Suprapubic skin (tissue), 4 donors: ENCODE measurements around the gene MAGI3. TPM values are rescaled to one million over a fixed set of nuclear protein-coding genes. Genes with fewer than 3 reads are reported as not detected.
"Not testable (repeated sequence)": the region's sequence is repeated elsewhere in the genome, so short reads cannot be mapped to it uniquely, and the experiment has no call there.

Source experiments
- DNase-seq, 2 donors: peaks; one replicate each; pipeline ENCODE4 v3.0.0-alpha.2; 2019; ENCODE audit warnings: low spot score in 2 of 2
- H3K27ac ChIP-seq: fragments of 200-600 bp; sonication (generic); one replicate; pipeline ENCODE4 v1.5.1; 2019
- H3K27me3 ChIP-seq: fragments of 200-600 bp; sonication (generic); one replicate; pipeline ENCODE4 v1.5.1; 2019
- H3K36me3 ChIP-seq: fragments of 200-600 bp; sonication (generic); one replicate; pipeline ENCODE4 v1.5.1; 2019
- H3K4me1 ChIP-seq: fragments of 200-600 bp; sonication (generic); one replicate; pipeline ENCODE4 v1.5.1; 2019
- H3K4me3 ChIP-seq: fragments of 200-600 bp; sonication (generic); one replicate; pipeline ENCODE4 v1.5.1; 2019; ENCODE audit warnings: mild to moderate bottlenecking
- H3K9me3 ChIP-seq: fragments of 200-600 bp; sonication (generic); one replicate; pipeline ENCODE4 v1.5.1; 2019
- CTCF ChIP-seq, 2 donors: fragments of 200-600 bp in 1 of 2; fragments of 450-650 bp in 1 of 2; sonication (generic) in 1 of 2; IDR thresholded peaks; one replicate each; pipeline ENCODE4 v1.5.1; 2016 to 2019; ENCODE audit warnings: antibody characterized with exemption in 2 of 2, mild to moderate bottlenecking in 1 of 2, moderate library complexity in 1 of 2
- EP300 ChIP-seq: sonication (generic); formaldehyde crosslinking; IDR thresholded peaks from one replicate; pipeline ENCODE4 v1.6.1; 2017; ENCODE audit warnings: antibody characterized with exemption
- POLR2A ChIP-seq, 2 donors: fragments of 450-650 bp; IDR thresholded peaks; one replicate each; pipeline ENCODE4 v1.6.1; 2017; ENCODE audit warnings: antibody characterized with exemption in 2 of 2, mild to moderate bottlenecking in 2 of 2, moderate library complexity in 2 of 2
- POLR2AphosphoS5 ChIP-seq, 3 donors: sonication (generic); formaldehyde crosslinking; IDR thresholded peaks; one replicate each; pipeline ENCODE4 v1.6.1; 2017; ENCODE audit warnings: antibody characterized with exemption in 3 of 3
- WGBS: methylation state at CpG from one replicate; pipeline ENCODE4 v1.1.5; 2018; 5-methylcytosine and 5-hydroxymethylcytosine counted together
- total RNA-seq, 4 donors: library from RNA; depleted of rRNA; stranded (reverse); fragments of >200 nt; gene quantifications; one replicate each; pipeline ENCODE4 v1.1.0, GENCODE V29; 2016

MAGI3 gene
- total RNA-seq, 4 donors from 2014 or later = 8.3 to 18.8 (median 10.7) TPM

- DNase-seq = no peak
- Histone ChIP-seq H3K27ac (no peak overlapping the region), H3K9me3 (no peaks in the 10 kb centered on the region), H3K4me1 (no peaks in the 10 kb centered on the region), H3K36me3 (peaks cover 24% of the 10 kb centered on the region), H3K27me3 (no peaks in the 10 kb centered on the region), H3K4me3 (no peak overlapping the region)
- TF ChIP-seq EP300 (no peak), POLR2A (IDR thresholded peaks at IDR 0.05) (no peak), CTCF (IDR thresholded peaks at IDR 0.05) (no peak), POLR2AphosphoS5 (IDR thresholded peaks at IDR 0.05) (no peak)
- WGBS = 95% methylated on average over 3 of the region's 3 CpGs
Observed at GRCh38 chr1:113714606-113715269, 324.4 kb downstream of the MAGI3 start.

- not testable (repeated sequence) for DNase-seq, H3K4me1 ChIP-seq, H3K27me3 ChIP-seq, H3K9me3 ChIP-seq, H3K27ac ChIP-seq, H3K4me3 ChIP-seq
- 94% methylated on average over 6 of the region's 6 CpGs for WGBS
- peaks cover 28% of the 10 kb centered on the region for H3K36me3 ChIP-seq
Observed at GRCh38 chr1:113717506-113717905, 327.2 kb downstream of the MAGI3 start.

DNA sequence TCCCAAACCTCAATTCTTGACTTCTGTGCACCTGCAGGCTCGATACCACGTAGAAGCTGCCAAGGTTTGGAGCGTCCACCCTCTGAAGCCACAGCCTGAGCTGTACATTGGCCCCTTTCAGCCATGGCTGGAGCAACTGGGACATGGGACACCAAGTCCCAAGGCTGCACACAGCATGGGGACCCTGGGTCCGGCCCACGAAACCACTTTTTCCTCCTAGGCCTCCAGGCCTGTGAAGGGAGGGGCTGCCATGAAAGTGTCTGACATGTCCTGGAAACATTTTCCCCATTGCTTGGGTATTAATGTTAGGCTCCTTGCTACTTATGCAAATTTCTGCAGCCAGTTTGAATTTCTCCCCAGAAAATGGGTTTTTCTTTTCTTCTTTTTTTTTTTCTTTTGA is 328.3 kb downstream of the MAGI3 start:
- not testable (repeated sequence) for H3K27ac ChIP-seq, H3K27me3 ChIP-seq, H3K4me1 ChIP-seq, H3K4me3 ChIP-seq, H3K9me3 ChIP-seq, DNase-seq
- H3K36me3 ChIP-seq = peaks cover 28% of the 10 kb centered on the region
- WGBS = 95% methylated on average over 5 of the region's 5 CpGs

DNA sequence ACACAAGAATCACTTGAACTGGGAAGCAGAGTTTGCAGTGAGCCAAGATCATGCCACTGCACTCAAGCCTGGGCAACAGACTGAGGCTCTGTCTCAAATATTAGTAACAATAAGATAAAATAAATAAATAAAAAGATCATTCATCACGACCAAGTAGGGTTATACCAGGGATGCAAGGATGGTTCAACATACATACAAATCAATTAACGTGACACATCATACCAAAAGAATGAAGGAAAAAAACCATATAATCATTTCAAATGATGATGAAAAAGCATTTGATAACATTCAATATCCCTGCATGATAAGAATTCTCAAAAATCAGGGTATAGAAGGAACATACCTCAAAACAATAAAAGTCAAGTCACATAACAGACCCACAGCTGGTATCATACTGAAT is 330.7 kb downstream of the MAGI3 start:
- Histone ChIP-seq H3K36me3 (peaks cover 33% of the 10 kb centered on the region), H3K9me3 (no peaks in the 10 kb centered on the region), H3K4me1 (no peaks in the 10 kb centered on the region), H3K27ac (no peak overlapping the region), H3K27me3 (no peaks in the 10 kb centered on the region), H3K4me3 (no peak overlapping the region)
- WGBS = 96% methylated on average over 2 of the region's 2 CpGs
- TF ChIP-seq EP300 = no peak
- TF ChIP-seq POLR2A (IDR thresholded peaks at IDR 0.05) = no peak
- no peak for DNase-seq

DNA sequence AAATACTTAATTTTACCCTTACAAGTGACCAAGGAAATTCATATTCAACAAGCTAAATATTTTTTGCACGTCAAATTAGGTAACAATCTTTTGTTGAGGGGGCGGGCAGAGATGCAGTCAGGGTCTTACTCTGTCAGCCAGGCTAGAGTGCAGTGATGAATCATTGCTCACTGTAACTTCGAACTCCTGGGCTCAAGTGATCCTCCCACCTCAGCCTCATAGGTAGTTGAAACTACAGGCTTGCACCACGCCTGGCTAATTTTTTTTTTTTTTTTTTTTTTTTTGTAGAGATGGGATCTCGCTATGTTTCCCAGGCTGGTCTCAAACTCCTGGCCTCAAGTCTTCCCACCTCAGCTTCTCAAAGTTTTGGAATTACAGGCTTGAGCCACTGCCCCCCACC is 342.5 kb downstream of the MAGI3 start:
- Histone ChIP-seq H3K27me3 (no peaks in the 10 kb centered on the region), H3K9me3 (no peaks in the 10 kb centered on the region), H3K36me3 (peaks cover 9% of the 10 kb centered on the region), H3K27ac (no peak overlapping the region), H3K4me1 (no peaks in the 10 kb centered on the region), H3K4me3 (no peak overlapping the region)
- DNase-seq = no peak
- 88% methylated on average over 5 of the region's 5 CpGs for WGBS
- TF ChIP-seq POLR2AphosphoS5 (IDR thresholded peaks at IDR 0.05) (no peak), CTCF (IDR thresholded peaks at IDR 0.05) (no peak), POLR2A (IDR thresholded peaks at IDR 0.05) (no peak), EP300 (no peak)

- DNase-seq = no peak
- 97% methylated on average over 2 of the region's 2 CpGs for WGBS
- no peak overlapping the region for H3K27ac ChIP-seq
Observed at GRCh38 chr1:113734357-113735055, 344.2 kb downstream of the MAGI3 start.

More at GRCh38 chr1:113734357-113735055, 344.2 kb downstream of the MAGI3 start:
- H3K27me3 ChIP-seq = no peaks in the 10 kb centered on the region
- TF ChIP-seq EP300 (no peak), POLR2AphosphoS5 (IDR thresholded peaks at IDR 0.05) (no peak), POLR2A (IDR thresholded peaks at IDR 0.05) (no peak), CTCF (IDR thresholded peaks at IDR 0.05) (no peak)
- no peaks in the 10 kb centered on the region for H3K4me1 ChIP-seq
- no peaks in the 10 kb centered on the region for H3K9me3 ChIP-seq
- no peak overlapping the region for H3K4me3 ChIP-seq
- peaks cover 9% of the 10 kb centered on the region for H3K36me3 ChIP-seq
